ENCODE measurements around the gene MACF1. TPM values are rescaled to one million over a fixed set of nuclear protein-coding genes. Genes with fewer than 3 reads are reported as not detected.
"Not testable (repeated sequence)": the region's sequence is repeated elsewhere in the genome, so short reads cannot be mapped to it uniquely, and the experiment has no call there.

MACF1 gene
- total RNA-seq, 1 donor from 2014 or later, result 222 TPM

DNA sequence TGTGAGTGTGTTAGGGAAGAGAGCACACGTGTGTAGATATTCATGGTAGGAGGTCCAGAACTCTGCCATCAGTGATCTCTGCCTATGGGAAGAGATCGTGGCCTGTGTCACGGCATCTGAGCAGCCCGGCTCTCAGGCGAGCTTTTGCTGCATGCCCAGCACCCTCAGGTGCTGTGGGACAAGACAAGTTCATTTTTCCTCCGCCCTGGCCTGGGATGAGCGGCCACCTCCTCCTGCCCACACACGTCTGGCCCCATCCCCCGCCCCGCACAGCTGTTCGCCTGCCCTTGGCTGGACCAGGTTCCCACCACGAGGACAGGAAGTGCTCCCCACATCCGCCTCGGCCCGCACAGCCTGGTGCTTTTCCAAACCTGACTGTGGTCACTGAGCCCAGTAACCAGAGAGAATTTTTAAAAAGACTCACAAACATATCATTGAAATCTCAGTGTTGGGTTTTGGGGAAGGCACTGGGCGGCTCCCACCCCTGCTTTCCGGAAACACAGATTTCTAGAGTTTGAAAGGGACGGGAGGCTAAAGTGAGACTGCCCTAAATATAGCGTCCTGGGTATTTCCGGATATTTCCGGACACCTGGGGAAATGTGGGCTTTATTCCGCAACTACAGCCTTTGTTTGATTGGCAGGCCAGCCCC lies 305.0 kb downstream of the MACF1 start:
- no peak overlapping the region for H2AFZ ChIP-seq (replicated peaks)
- no peak overlapping the region for H3K4me3 Mint-ChIP-seq

DNA sequence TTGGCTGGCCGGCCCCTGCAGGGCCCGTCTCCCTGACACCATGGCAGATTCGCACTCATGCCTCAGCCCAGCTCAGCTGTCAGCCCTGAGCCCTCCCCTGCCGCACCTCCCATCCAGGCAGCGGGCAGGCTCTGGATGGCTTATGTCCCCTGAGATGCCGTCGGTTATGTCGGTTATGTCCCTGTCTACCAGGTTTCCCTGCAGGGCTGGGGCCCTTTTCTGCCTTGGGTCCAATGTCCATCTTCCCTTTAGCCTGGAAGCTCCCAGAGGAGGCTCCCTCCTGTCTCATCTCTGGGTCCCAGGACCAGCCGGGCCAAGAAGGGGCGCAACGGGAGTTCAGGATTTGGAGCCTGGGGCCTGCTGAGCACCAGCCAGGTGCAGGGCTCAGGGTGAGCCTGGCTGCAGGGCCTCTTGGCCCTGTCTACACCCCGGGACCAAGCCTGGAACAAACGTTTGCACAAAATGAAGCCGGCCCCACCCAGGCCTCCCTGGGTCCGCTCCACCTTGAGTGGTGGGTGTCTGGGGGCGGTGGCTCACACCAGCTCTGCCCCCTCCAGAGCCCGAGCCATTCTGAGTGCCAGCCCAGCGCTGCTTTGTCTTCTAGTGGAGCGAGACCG lies 306.2 kb downstream of the MACF1 start:
- not testable (repeated sequence) for H3K4me1 ChIP-seq; H3K9me3 ChIP-seq (ENCODE audit: low read depth); H3K4me3 ChIP-seq; H3K79me2 ChIP-seq (ENCODE audit: low read depth); H3K27me3 Mint-ChIP-seq (ENCODE audit: insufficient read depth, low read depth); H3K4me1 Mint-ChIP-seq; H3K4me2 ChIP-seq; DNase-seq (ENCODE audit: low spot score); H3K36me3 ChIP-seq; H3K9ac ChIP-seq; H3K9me3 Mint-ChIP-seq; H3K4me3 Mint-ChIP-seq; H2AFZ ChIP-seq (replicated peaks); H3K36me3 Mint-ChIP-seq; H3F3A ChIP-seq (ENCODE audit: low read depth); H4K20me1 ChIP-seq (ENCODE audit: low read depth); H3K27ac Mint-ChIP-seq; H3K27ac ChIP-seq
- H3K27me3 ChIP-seq, result peaks cover 24% of the 10 kb centered on the region

More for the DNA sequence above, 305.0 kb downstream of the MACF1 start:
- no peaks in the 10 kb centered on the region for H3K36me3 Mint-ChIP-seq
- no peaks in the 10 kb centered on the region for H3K36me3 ChIP-seq
- no peak overlapping the region for H3K9ac ChIP-seq
- no peak for TF ChIP-seq EZH2 (IDR thresholded peaks at IDR 0.05)
- TF ChIP-seq, protein P1, sequence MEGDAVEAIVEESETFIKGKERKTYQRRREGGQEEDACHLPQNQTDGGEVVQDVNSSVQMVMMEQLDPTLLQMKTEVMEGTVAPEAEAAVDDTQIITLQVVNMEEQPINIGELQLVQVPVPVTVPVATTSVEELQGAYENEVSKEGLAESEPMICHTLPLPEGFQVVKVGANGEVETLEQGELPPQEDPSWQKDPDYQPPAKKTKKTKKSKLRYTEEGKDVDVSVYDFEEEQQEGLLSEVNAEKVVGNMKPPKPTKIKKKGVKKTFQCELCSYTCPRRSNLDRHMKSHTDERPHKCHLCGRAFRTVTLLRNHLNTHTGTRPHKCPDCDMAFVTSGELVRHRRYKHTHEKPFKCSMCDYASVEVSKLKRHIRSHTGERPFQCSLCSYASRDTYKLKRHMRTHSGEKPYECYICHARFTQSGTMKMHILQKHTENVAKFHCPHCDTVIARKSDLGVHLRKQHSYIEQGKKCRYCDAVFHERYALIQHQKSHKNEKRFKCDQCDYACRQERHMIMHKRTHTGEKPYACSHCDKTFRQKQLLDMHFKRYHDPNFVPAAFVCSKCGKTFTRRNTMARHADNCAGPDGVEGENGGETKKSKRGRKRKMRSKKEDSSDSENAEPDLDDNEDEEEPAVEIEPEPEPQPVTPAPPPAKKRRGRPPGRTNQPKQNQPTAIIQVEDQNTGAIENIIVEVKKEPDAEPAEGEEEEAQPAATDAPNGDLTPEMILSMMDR (IDR thresholded peaks at IDR 0.05), result no peak
- TF ChIP-seq EZH2phosphoT487 (IDR thresholded peaks at IDR 0.05), result no peak
- no peak for DNase-seq (ENCODE audit: low spot score)
- H4K20me1 ChIP-seq (ENCODE audit: low read depth), result no peaks in the 10 kb centered on the region
- no peak overlapping the region for H3K4me3 ChIP-seq
- H3K27me3 ChIP-seq, result peaks cover 15% of the 10 kb centered on the region
- H3K4me1 ChIP-seq, result no peaks in the 10 kb centered on the region
- H3K27me3 Mint-ChIP-seq (ENCODE audit: insufficient read depth, low read depth), result peaks cover 2% of the 10 kb centered on the region
- no peaks in the 10 kb centered on the region for H3K79me2 ChIP-seq (ENCODE audit: low read depth)
- no peak overlapping the region for H3K4me2 ChIP-seq
- H3K27ac Mint-ChIP-seq, result no peak overlapping the region
- H3K9me3 Mint-ChIP-seq, result no peaks in the 10 kb centered on the region
- no peaks in the 10 kb centered on the region for H3F3A ChIP-seq (ENCODE audit: low read depth)
- no peak overlapping the region for H3K27ac ChIP-seq
- peaks cover 9% of the 10 kb centered on the region for H3K4me1 Mint-ChIP-seq
- H3K9me3 ChIP-seq (ENCODE audit: low read depth), result no peaks in the 10 kb centered on the region

DNA sequence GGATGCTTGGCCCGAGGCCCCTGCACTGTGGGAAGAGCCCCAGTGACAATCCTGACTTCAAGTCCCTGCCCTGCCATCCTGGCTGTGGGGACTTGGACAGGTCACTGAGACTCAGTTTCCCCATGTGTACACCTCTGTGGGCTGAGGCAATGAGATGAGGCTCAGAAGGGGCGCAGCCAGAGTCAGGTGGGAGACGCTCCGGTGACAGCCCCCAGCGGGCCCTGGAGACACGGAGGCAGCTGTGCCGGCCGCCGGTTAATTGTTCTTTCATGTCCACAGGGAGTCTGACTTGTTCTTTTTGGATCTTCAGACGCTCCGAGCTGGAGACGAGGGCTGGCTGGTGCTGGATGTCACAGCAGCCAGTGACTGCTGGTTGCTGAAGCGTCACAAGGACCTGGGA lies 307.0 kb downstream of the MACF1 start:
- H3K9me3 ChIP-seq (ENCODE audit: low read depth); H3K4me1 ChIP-seq; H3K79me2 ChIP-seq (ENCODE audit: low read depth); H3K36me3 ChIP-seq; H3K4me2 ChIP-seq; H3K4me1 Mint-ChIP-seq; H3K36me3 Mint-ChIP-seq; H3K27ac ChIP-seq; DNase-seq (ENCODE audit: low spot score); H3K27me3 Mint-ChIP-seq (ENCODE audit: insufficient read depth, low read depth); H3K9me3 Mint-ChIP-seq; H3K27ac Mint-ChIP-seq; H3F3A ChIP-seq (ENCODE audit: low read depth); H3K4me3 ChIP-seq; H3K9ac ChIP-seq; H2AFZ ChIP-seq (replicated peaks); H4K20me1 ChIP-seq (ENCODE audit: low read depth); H3K4me3 Mint-ChIP-seq: not testable (repeated sequence)
- H3K27me3 ChIP-seq, result peaks cover 24% of the 10 kb centered on the region

DNA sequence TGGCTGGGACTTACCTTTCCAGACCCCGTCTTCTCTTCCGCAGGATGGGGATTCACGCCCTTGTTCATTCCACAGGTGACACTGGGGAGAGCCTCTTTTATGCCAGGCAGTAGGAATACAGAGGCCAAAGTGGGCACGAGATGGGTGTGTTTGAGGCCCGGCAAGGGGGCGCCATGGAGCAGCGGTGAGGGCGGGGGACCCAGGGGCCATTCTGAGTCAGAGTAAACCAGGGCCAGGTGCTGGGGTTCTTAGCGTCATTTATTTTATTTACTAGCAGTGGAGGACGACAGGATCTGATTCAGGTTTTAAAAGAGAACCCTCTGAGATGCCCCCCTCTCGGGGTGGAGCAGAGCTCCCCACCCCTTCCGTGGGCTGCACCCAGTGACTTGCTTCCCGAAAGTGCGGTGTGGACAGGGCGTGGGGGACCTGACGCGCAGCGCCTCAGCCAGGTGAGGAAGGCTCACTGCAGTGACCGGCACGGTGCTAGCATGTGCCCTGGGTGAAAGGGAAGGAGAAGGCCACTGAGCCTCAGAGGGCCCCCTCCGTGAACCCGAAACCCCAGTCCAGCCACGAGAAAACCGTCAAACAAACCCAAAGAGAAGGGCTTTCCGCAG lies 307.8 kb downstream of the MACF1 start:
- DNase-seq (ENCODE audit: low spot score); H3K27ac Mint-ChIP-seq; H3F3A ChIP-seq (ENCODE audit: low read depth): not testable (repeated sequence)

More for the DNA sequence above, 307.8 kb downstream of the MACF1 start:
- H4K20me1 ChIP-seq (ENCODE audit: low read depth); H3K4me3 ChIP-seq; H3K9me3 Mint-ChIP-seq; H3K27ac ChIP-seq; H3K9me3 ChIP-seq (ENCODE audit: low read depth); H3K79me2 ChIP-seq (ENCODE audit: low read depth); H3K4me1 ChIP-seq; H3K4me2 ChIP-seq; H3K4me3 Mint-ChIP-seq; H3K27me3 Mint-ChIP-seq (ENCODE audit: insufficient read depth, low read depth); H3K9ac ChIP-seq; H2AFZ ChIP-seq (replicated peaks); H3K36me3 Mint-ChIP-seq; H3K36me3 ChIP-seq: not testable (repeated sequence)
- peaks cover 29% of the 10 kb centered on the region for H3K27me3 ChIP-seq
- H3K4me1 Mint-ChIP-seq, result peaks cover 11% of the 10 kb centered on the region

Measured in neural progenitor cell (in vitro differentiated cells).